ENCODE data around the gene MLH1.

GRCh38 chr3:37092484-37092883 is 99.2 kb downstream of the MLH1 start:
- TF ChIP-seq POLR2AphosphoS5 (IDR thresholded peaks at IDR 0.05) (no peak), EP300 (IDR thresholded peaks at IDR 0.05) (no peak), POLR2A (IDR thresholded peaks at IDR 0.05) (no peak)
- TF ChIP-seq, protein P1, sequence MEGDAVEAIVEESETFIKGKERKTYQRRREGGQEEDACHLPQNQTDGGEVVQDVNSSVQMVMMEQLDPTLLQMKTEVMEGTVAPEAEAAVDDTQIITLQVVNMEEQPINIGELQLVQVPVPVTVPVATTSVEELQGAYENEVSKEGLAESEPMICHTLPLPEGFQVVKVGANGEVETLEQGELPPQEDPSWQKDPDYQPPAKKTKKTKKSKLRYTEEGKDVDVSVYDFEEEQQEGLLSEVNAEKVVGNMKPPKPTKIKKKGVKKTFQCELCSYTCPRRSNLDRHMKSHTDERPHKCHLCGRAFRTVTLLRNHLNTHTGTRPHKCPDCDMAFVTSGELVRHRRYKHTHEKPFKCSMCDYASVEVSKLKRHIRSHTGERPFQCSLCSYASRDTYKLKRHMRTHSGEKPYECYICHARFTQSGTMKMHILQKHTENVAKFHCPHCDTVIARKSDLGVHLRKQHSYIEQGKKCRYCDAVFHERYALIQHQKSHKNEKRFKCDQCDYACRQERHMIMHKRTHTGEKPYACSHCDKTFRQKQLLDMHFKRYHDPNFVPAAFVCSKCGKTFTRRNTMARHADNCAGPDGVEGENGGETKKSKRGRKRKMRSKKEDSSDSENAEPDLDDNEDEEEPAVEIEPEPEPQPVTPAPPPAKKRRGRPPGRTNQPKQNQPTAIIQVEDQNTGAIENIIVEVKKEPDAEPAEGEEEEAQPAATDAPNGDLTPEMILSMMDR (IDR thresholded peaks at IDR 0.05) = no peak

Measured in sigmoid colon (tissue), 4 donors.